HG03378 (cell line): ENCODE measurements around the gene PCDHB14.
"Not testable (repeated sequence)": the region's sequence is repeated elsewhere in the genome, so short reads cannot be mapped to it uniquely, and the experiment has no call there.

Experiments used
- ATAC-seq: cut with Tn5 transposase; IDR thresholded peaks from one replicate; pipeline ENCODE4 v1.9.1; 2021; ENCODE audit warnings: mild to moderate bottlenecking, moderate library complexity; ENCODE audit not compliant: unreplicated experiment

PCDHB14 gene

DNA sequence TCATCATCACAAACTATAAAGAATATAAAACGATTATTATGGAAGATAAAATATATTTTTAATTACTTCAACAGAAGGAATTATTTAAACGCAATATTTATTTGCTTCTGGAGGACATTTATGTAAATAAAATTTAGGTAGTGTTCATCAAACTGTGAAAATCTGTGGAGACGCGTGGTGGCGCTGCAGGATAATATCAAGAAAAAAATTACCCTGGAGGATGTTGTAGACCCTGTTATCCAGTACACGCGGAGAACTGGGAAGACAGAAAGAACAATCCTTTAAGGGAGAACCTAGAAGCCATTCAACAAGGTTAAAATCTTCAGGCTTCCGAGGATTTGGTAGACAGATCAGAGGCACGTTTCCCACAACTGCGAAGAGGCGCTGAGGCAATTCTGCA is 14.7 kb upstream of the PCDHB14 start, which contains the start of gene PCDHB12:
Gene PCDHB12 (plus strand): TSS at position 242 of the 400 bp plus-strand sequence. CDS start 189 bp downstream, outside the sequence.
- no peak for ATAC-seq

DNA sequence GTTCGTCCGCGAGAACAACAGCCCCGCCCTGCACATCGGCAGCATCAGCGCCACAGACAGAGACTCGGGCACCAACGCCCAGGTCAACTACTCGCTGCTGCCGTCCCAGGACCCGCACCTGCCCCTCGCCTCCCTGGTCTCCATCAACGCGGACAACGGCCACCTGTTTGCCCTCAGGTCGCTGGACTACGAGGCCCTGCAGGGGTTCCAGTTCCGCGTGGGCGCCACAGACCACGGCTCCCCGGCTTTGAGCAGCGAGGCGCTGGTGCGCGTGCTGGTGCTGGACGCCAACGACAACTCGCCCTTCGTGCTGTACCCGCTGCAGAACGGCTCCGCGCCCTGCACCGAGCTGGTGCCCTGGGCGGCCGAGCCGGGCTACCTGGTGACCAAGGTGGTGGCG is 12.9 kb upstream of the PCDHB14 start:
- ATAC-seq, result not testable (repeated sequence)

DNA sequence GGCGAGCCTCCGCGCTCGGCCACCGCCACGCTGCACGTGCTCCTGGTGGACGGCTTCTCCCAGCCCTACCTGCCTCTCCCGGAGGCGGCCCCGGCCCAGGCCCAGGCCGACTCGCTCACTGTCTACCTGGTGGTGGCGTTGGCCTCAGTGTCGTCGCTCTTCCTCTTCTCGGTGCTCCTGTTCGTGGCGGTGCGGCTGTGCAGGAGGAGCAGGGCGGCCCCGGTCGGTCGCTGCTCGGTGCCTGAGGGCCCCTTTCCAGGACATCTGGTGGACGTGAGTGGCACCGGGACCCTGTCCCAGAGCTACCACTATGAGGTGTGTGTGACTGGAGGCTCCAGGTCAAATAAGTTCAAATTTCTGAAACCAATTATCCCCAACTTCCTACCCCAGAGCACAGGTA is 12.3 kb upstream of the PCDHB14 start:
- not testable (repeated sequence) for ATAC-seq

DNA sequence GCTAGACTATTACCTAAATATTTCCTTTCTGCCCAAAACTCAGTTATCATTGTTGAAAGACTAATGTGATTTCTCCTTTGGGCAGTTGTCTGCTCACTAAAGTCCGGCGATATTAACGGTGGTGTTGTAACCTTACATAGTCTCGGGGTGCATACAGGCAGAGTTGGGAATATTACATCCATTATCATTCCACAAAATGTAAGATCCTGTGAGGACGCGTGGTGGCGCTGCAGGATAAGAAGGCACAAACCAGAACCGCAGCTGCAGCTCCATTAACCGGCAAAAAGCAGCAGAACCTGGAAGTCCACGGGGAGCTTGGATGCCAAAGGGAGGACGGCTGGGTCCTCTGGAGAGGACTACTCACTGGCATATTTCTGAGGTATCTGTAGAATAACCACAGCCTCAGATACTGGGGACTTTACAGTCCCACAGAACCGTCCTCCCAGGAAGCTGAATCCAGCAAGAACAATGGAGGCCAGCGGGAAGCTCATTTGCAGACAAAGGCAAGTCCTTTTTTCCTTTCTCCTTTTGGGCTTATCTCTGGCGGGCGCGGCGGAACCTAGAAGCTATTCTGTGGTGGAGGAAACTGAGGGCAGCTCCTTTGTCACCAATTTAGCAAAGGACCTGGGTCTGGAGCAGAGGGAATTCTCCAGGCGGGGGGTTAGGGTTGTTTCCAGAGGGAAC is 9.3 kb upstream of the PCDHB14 start, which contains the start of gene PCDHB13:
Gene PCDHB13 (plus strand): TSS at position 264 of the 684 bp plus-strand sequence. CDS start 205 bp downstream, at position 469.
- not testable (repeated sequence) for ATAC-seq

DNA sequence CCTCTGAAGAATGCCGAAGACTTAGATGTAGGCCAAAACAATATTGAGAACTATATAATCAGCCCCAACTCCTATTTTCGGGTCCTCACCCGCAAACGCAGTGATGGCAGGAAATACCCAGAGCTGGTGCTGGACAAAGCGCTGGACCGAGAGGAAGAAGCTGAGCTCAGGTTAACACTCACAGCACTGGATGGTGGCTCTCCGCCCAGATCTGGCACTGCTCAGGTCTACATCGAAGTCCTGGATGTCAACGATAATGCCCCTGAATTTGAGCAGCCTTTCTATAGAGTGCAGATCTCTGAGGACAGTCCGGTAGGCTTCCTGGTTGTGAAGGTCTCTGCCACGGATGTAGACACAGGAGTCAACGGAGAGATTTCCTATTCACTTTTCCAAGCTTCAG is 8.6 kb upstream of the PCDHB14 start:
- ATAC-seq, result not testable (repeated sequence)

DNA sequence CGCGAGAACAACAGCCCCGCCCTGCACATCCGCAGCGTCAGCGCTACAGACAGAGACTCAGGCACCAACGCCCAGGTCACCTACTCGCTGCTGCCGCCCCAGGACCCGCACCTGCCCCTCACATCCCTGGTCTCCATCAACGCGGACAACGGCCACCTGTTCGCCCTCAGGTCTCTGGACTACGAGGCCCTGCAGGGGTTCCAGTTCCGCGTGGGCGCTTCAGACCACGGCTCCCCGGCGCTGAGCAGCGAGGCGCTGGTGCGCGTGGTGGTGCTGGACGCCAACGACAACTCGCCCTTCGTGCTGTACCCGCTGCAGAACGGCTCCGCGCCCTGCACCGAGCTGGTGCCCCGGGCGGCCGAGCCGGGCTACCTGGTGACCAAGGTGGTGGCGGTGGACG is 7.6 kb upstream of the PCDHB14 start:
- not testable (repeated sequence) for ATAC-seq

DNA sequence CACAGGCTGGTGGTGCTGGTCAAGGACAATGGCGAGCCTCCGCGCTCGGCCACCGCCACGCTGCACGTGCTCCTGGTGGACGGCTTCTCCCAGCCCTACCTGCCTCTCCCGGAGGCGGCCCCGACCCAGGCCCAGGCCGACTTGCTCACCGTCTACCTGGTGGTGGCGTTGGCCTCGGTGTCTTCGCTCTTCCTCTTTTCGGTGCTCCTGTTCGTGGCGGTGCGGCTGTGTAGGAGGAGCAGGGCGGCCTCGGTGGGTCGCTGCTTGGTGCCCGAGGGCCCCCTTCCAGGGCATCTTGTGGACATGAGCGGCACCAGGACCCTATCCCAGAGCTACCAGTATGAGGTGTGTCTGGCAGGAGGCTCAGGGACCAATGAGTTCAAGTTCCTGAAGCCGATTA is 7.1 kb upstream of the PCDHB14 start:
- not testable (repeated sequence) for ATAC-seq

DNA sequence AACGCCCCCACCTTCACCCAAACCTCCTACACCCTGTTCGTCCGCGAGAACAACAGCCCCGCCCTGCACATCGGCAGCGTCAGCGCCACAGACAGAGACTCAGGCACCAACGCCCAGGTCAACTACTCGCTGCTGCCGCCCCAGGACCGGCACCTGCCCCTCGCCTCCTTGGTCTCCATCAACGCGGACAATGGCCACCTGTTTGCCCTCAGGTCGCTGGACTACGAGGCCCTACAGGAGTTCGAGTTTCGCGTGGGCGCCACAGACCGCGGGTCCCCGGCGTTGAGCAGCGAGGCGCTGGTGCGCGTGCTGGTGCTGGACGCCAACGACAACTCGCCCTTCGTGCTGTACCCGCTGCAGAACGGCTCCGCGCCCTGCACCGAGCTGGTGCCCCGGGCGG is 1.7 kb downstream of the PCDHB14 start:
- ATAC-seq, result not testable (repeated sequence)

DNA sequence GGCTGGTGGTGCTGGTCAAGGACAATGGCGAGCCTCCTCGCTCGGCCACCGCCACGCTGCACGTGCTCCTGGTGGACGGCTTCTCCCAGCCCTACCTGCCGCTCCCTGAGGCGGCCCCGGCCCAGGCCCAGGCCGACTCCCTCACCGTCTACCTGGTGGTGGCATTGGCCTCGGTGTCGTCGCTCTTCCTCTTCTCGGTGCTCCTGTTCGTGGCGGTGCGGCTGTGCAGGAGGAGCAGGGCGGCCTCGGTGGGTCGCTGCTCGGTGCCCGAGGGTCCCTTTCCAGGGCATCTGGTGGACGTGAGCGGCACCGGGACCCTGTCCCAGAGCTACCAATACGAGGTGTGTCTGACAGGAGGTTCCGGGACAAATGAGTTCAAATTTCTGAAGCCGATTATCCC is 2.3 kb downstream of the PCDHB14 start:
- ATAC-seq, result not testable (repeated sequence)

DNA sequence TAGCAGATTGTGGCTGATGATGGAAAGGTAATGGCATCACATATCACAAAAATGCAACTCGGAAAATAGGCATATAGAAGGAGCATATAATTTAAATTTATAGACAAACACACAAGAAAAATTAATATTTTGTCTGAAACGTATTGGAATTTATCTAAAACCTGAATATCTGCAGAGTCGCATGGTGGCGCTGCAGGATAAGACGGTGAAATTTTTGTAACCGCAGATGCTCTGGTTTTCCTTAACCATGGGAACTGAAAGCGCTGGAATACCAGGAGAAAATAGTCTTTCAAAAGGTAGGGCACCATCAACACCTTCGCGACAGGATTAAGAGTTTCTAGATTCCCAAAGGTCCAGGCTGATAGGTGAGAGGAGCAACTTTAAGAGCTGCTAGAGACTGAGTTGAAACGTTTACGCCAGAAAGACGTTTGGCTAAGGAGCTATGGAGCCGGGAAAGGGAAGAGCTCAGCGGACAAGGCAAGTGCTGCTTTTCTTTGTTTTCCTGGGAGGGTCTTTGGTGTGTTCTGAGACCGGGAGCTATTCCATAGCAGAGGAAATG is 11.0 kb downstream of the PCDHB14 start:
- no peak for ATAC-seq

DNA sequence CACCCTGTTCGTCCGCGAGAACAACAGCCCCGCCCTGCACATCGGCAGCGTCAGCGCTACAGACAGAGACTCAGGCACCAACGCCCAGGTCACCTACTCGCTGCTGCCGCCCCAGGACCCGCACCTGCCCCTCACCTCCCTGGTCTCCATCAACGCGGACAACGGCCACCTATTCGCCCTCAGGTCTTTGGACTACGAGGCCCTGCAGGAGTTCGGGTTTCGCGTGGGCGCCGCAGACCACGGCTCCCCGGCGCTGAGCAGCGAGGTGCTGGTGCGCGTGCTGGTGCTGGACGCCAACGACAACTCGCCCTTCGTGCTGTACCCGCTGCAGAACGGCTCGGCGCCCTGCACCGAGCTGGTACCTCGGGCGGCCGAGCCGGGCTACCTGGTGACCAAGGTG is 12.8 kb downstream of the PCDHB14 start:
- not testable (repeated sequence) for ATAC-seq

DNA sequence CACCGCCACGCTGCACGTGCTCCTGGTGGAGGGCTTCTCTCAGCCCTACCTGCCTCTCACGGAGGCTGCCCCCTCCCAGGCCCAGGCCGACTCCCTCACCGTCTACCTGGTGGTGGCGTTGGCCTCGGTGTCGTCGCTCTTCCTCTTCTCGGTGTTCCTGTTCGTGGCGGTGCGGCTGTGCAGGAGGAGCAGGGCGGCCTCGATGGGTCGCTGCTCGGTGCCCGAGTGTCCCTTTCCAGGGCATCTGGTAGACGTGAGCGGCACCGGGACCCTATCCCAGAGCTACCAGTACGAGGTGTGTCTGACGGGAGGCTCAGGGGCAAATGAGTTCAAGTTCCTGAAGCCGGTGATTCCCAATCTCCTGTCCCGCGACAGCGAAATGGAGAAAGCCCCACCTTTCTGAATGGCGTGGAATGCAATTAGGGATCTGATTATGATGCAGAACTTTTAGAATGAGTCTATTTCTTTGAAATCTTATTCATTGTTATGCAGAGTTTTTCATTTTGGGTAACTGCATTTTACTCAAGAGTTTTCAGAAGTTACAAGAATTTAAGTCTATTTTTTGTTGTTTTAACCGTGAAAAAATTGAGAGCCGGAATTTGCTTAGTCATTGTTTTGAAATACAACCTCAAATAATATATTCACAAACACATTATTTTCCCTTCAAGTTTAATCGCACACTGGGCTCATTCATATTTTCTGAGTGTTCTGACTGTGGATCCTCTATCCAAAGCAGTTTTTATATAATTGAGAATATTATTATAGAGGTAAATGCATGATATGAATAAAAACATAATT is 13.6 kb downstream of the PCDHB14 start:
- ATAC-seq, result no peak

DNA sequence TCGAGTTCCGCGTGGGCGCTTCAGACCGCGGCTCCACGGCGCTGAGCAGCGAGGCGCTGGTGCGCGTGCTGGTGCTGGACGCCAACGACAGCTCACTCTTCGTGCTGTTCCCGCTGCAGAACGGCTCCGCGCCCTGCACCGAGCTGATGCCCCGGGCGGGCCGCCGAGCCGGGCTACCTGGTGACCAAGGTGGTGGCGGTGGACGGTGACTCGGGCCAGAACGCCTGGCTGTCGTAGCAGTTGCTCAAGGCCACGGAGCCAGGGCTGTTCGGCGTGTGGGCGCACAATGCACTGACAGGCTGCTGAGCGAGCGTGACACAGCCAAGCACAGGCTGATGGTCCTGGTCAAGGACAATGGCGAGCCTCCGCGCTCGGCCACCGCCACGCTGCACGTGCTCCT is 18.4 kb downstream of the PCDHB14 start:
- ATAC-seq, result no peak

DNA sequence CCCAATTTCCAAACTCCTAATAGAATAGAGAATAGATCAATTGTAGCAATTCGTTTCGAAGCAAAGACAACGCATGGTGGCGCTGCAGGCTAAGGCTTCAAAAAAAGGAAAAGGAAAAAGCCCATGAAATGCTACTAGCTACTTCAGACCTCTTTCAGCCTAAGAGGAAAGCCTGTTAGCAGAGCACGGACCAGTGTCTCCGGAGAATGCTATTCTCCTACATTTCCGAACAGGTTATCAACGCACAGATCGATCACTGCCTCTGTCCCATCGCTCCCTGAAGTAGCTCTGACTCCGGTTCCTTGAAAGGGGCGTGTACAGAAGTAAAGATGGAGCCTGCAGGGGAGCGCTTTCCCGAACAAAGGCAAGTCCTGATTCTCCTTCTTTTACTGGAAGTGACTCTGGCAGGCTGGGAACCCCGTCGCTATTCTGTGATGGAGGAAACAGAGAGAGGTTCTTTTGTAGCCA is 22.1 kb downstream of the PCDHB14 start, which contains the start of gene PCDHB15:
Gene PCDHB15 (plus strand): TSS at position 146 of the 468 bp plus-strand sequence. CDS start 184 bp downstream, at position 330.
- no peak for ATAC-seq

DNA sequence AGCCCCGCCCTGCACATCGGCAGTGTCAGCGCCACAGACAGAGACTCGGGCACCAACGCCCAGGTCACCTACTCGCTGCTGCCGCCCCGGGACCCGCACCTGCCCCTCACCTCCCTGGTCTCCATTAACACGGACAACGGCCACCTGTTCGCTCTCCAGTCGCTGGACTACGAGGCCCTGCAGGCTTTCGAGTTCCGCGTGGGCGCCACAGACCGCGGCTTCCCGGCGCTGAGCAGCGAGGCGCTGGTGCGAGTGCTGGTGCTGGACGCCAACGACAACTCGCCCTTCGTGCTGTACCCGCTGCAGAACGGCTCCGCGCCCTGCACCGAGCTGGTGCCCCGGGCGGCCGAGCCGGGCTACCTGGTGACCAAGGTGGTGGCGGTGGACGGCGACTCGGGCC is 23.8 kb downstream of the PCDHB14 start:
- not testable (repeated sequence) for ATAC-seq

DNA sequence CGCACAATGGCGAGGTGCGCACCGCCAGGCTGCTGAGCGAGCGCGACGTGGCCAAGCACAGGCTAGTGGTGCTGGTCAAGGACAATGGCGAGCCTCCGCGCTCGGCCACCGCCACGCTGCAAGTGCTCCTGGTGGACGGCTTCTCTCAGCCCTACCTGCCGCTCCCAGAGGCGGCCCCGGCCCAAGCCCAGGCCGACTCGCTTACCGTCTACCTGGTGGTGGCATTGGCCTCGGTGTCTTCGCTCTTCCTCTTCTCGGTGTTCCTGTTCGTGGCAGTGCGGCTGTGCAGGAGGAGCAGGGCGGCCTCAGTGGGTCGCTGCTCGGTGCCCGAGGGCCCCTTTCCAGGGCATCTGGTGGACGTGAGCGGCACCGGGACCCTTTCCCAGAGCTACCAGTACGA is 24.3 kb downstream of the PCDHB14 start:
- not testable (repeated sequence) for ATAC-seq

DNA sequence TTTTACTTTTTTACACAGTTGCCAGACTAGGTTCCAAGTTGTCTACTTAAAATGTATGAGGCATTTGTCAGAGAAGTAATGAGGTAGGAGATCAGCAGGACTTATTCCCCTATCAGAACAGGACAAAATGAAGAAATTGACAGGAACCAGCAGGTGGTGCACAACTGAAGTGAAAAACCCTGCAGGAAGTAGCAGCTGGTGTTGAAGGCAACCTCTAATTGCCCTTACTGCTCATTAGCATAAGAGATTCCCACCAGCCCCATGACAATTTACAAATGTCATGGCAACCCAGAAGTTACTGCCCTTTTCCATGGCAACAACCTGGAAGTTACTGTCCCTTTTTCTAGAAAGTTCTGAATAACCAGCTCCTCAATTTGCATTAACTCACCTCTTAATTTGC is 27.4 kb downstream of the PCDHB14 start:
- ATAC-seq, result no peak

DNA sequence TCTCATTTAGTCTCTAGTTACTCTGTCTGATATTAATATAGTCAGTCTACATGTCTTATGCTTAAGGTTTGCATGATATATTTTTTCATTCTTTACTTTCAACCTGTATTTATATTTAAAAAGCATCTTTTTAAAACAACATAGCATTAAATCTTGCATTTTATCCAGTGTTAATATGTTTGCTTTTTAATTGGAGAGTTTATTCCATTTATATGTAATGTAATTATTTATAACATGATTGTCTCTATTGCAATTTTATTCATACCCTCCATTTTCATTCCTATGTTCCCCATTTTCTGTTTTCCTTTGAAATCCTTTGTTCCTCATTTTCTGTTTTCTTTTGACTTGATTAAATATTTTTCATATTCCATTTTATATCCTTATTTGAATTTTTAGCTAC is 35.3 kb downstream of the PCDHB14 start:
- ATAC-seq, result no peak

DNA sequence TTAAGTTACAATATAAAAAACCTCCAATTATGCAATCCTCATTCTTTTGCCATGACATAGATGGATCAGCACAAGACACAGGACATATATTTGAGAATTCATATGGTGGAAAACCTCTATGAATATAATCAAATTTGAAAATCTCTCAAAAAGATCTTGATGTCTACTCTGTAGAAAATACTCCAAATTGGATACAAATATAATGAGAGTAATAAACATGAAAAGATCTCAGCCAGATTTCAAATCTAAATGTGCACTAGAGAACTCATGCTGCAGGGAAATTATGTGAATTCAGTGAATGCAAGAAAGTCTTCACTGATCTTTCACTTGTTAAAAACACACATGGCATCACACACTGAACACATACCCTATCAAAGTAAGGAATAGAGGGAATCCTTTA is 35.8 kb downstream of the PCDHB14 start:
- no peak for ATAC-seq

DNA sequence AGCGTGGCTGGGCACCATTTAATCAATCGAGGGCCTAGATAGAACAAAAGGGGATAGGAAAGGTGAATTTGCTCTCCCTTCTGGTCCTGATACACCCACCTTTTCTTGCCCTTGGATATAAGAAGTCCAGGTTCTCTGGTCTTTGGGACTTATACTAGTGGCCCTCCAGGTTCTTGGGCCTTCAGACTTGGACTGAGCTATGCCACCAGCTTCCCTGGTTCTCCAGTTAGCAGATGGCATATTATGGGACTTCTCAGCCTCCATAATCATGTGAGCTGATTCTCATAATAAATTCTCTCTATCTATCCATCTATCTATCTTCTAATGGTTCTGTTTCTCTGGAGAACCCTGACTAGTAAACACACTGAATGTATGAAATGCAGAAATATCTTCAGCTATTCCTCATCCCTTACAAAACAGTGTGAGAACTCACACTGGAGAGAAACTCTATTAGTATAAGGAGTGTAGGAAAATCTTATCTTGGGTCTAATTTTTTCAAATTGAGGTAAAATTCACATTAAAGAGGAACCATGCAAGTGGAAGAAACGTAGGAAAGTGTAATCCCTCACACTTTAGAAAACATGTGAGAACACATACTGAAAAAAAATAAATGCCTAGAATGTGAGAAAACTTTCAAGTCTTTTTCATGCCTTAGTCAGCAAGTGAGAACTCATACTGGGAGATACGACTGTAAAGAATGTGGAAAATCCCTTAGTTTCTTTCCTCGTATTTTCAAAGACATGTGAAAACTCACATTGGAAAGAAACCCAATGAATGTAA is 37.5 kb downstream of the PCDHB14 start:
- ATAC-seq, result no peak

DNA sequence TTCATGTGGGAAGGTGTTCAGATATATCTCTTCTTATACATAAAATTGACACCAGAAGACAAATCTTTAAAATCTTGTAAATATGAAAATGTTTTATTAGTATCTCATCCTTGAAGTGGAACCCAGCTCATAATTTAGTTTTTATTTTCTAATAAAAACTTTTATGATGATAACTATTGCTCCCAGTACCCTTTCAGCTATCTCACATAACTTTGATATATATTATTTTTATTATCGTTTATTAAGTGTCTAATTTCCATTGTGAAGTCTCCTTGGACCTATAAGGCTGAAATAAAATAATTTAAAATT is 38.0 kb downstream of the PCDHB14 start:
- no peak for ATAC-seq
